IgD-negative memory B cell (primary cell): Measurements from ENCODE around the gene TTLL11. TPM values are rescaled to one million over a fixed set of nuclear protein-coding genes. Genes with fewer than 3 reads are reported as not detected.
"Not testable (repeated sequence)": the region's sequence is repeated elsewhere in the genome, so short reads cannot be mapped to it uniquely, and the experiment has no call there.

Source experiments
- H3K27ac Mint-ChIP-seq, 3 donors: one replicate each; pipeline ENCODE4 v1.8.0; 2020 to 2022; ENCODE audit warnings: mild to moderate bottlenecking in 3 of 3, mixed read lengths in 3 of 3, moderate library complexity in 1 of 3
- H3K27me3 Mint-ChIP-seq: one replicate; pipeline ENCODE4 v1.8.0; 2021; ENCODE audit warnings: mixed read lengths
- H3K36me3 Mint-ChIP-seq: one replicate; pipeline ENCODE4 v1.8.0; 2020; ENCODE audit warnings: mild to moderate bottlenecking, mixed read lengths
- H3K4me1 Mint-ChIP-seq, 3 donors: one replicate each; pipeline ENCODE4 v1.8.0; 2020 to 2022; ENCODE audit warnings: mixed read lengths in 3 of 3, mild to moderate bottlenecking in 1 of 3
- H3K4me3 Mint-ChIP-seq, 4 donors: one replicate each; pipeline ENCODE4 v1.8.0; 2020 to 2022; ENCODE audit warnings: mild to moderate bottlenecking in 4 of 4, mixed read lengths in 4 of 4, moderate library complexity in 3 of 4
- H3K9me3 Mint-ChIP-seq, 3 donors: one replicate each; pipeline ENCODE4 v1.8.0; 2020 to 2021; ENCODE audit warnings: mixed read lengths in 3 of 3, mild to moderate bottlenecking in 1 of 3
- polyA plus RNA-seq: library from polyadenylated mRNA; unstranded; fragments of 300-500 nt; fragmentation: Illumina TruSeq; gene quantifications from one replicate; pipeline ENCODE4 v1.2.3, GENCODE V29; 2021

The TTLL11 gene
- polyA plus RNA-seq, 1 donor from 2014 or later: 6.0 TPM

- Mint-ChIP-seq H3K9me3 (peaks cover 5 to 11% (median 5%) of the 10 kb centered on the region in 3 donors), H3K4me1 (peaks cover 0 to 3% (median 2%) of the 10 kb centered on the region in 3 donors)
These were observed 196.6 kb downstream of the TTLL11 start for GRCh38 chr9:121896545-121896943.

GRCh38 chr9:121895818-121896544 is 197.1 kb downstream of the TTLL11 start:
- H3K4me1 Mint-ChIP-seq: peaks cover 0 to 3% (median 2%) of the 10 kb centered on the region in 3 donors
- H3K9me3 Mint-ChIP-seq: peaks cover 5 to 11% (median 5%) of the 10 kb centered on the region in 3 donors
- no peak overlapping the region for H3K27ac Mint-ChIP-seq
- no peak overlapping the region for H3K4me3 Mint-ChIP-seq
- H3K36me3 Mint-ChIP-seq: no peaks in the 10 kb centered on the region
- H3K27me3 Mint-ChIP-seq: no peaks in the 10 kb centered on the region

More at GRCh38 chr9:121896545-121896943, 196.6 kb downstream of the TTLL11 start:
- Mint-ChIP-seq H3K36me3 (no peaks in the 10 kb centered on the region), H3K27me3 (no peaks in the 10 kb centered on the region), H3K27ac (no peak overlapping the region), H3K4me3 (no peak overlapping the region)

- Mint-ChIP-seq H3K4me1 (peaks cover 0 to 3% (median 2%) of the 10 kb centered on the region in 3 donors), H3K27me3 (peaks cover 4% of the 10 kb centered on the region), H3K36me3 (no peaks in the 10 kb centered on the region), H3K4me3 (no peak overlapping the region), H3K27ac (no peak overlapping the region), H3K9me3 (peaks cover 3 to 8% (median 5%) of the 10 kb centered on the region in 3 donors)
These were observed 197.8 kb downstream of the TTLL11 start for GRCh38 chr9:121895358-121895757.

- not testable (repeated sequence) for H3K36me3 Mint-ChIP-seq, H3K9me3 Mint-ChIP-seq, H3K4me3 Mint-ChIP-seq, H3K27ac Mint-ChIP-seq, H3K27me3 Mint-ChIP-seq, H3K4me1 Mint-ChIP-seq
These were observed 198.7 kb downstream of the TTLL11 start for GRCh38 chr9:121894380-121894779.

GRCh38 chr9:121893786-121894185 is 199.3 kb downstream of the TTLL11 start:
- peaks cover 0 to 2% (median 0%) of the 10 kb centered on the region in 3 donors for H3K9me3 Mint-ChIP-seq
- H3K36me3 Mint-ChIP-seq: peaks cover 3% of the 10 kb centered on the region
- peaks cover 0 to 2% (median 0%) of the 10 kb centered on the region in 3 donors for H3K4me1 Mint-ChIP-seq
- peaks cover 5% of the 10 kb centered on the region for H3K27me3 Mint-ChIP-seq
- no peak overlapping the region for H3K27ac Mint-ChIP-seq
- no peak overlapping the region for H3K4me3 Mint-ChIP-seq

GRCh38 chr9:121892706-121893105 is 200.4 kb downstream of the TTLL11 start:
- H3K27ac Mint-ChIP-seq: no peak overlapping the region
- H3K9me3 Mint-ChIP-seq: peaks cover 0 to 2% (median 0%) of the 10 kb centered on the region in 3 donors
- peaks cover 3% of the 10 kb centered on the region for H3K36me3 Mint-ChIP-seq
- H3K4me3 Mint-ChIP-seq: no peak overlapping the region
- H3K4me1 Mint-ChIP-seq: peaks cover 0 to 1% (median 0%) of the 10 kb centered on the region in 3 donors
- H3K27me3 Mint-ChIP-seq: peaks cover 5% of the 10 kb centered on the region

- no peak overlapping the region for H3K4me3 Mint-ChIP-seq
- H3K36me3 Mint-ChIP-seq: peaks cover 3% of the 10 kb centered on the region
- peaks cover 0 to 2% (median 0%) of the 10 kb centered on the region in 3 donors for H3K9me3 Mint-ChIP-seq
- peaks cover 5% of the 10 kb centered on the region for H3K27me3 Mint-ChIP-seq
- H3K27ac Mint-ChIP-seq: no peak overlapping the region
- H3K4me1 Mint-ChIP-seq: no peaks in the 10 kb centered on the region
These were observed 202.4 kb downstream of the TTLL11 start for GRCh38 chr9:121890746-121891145.

- Mint-ChIP-seq H3K27me3 (peaks cover 5% of the 10 kb centered on the region), H3K4me3 (no peak overlapping the region), H3K36me3 (peaks cover 3% of the 10 kb centered on the region), H3K9me3 (peaks cover 0 to 2% (median 0%) of the 10 kb centered on the region in 3 donors), H3K27ac (no peak overlapping the region), H3K4me1 (peaks cover 0 to 3% (median 2%) of the 10 kb centered on the region in 3 donors)
These were observed 203.0 kb downstream of the TTLL11 start for GRCh38 chr9:121889990-121890563.

- Mint-ChIP-seq H3K4me1 (peaks cover 0 to 8% (median 3%) of the 10 kb centered on the region in 3 donors), H3K27ac (no peak overlapping the region), H3K9me3 (no peaks in the 10 kb centered on the region), H3K36me3 (peaks cover 3% of the 10 kb centered on the region), H3K4me3 (no peak overlapping the region), H3K27me3 (peaks cover 5% of the 10 kb centered on the region)
These were observed 204.7 kb downstream of the TTLL11 start for GRCh38 chr9:121888438-121888775.

- H3K36me3 Mint-ChIP-seq: peaks cover 3% of the 10 kb centered on the region
- H3K27me3 Mint-ChIP-seq: peaks cover 5% of the 10 kb centered on the region
- H3K27ac Mint-ChIP-seq: no peak overlapping the region
- H3K4me1 Mint-ChIP-seq: peaks cover 0 to 8% (median 3%) of the 10 kb centered on the region in 3 donors
- H3K9me3 Mint-ChIP-seq: no peaks in the 10 kb centered on the region
- H3K4me3 Mint-ChIP-seq: no peak overlapping the region
These were observed 205.3 kb downstream of the TTLL11 start for GRCh38 chr9:121887553-121888437.

GRCh38 chr9:121886759-121887485 is 206.2 kb downstream of the TTLL11 start:
- Mint-ChIP-seq H3K4me1 (peaks cover 0 to 8% (median 3%) of the 10 kb centered on the region in 3 donors), H3K27ac (no peak overlapping the region), H3K36me3 (peaks cover 3% of the 10 kb centered on the region), H3K4me3 (no peak overlapping the region), H3K27me3 (peaks cover 5% of the 10 kb centered on the region), H3K9me3 (peaks cover 0 to 1% (median 0%) of the 10 kb centered on the region in 3 donors)

GRCh38 chr9:121885345-121885901 is 207.7 kb downstream of the TTLL11 start:
- no peak overlapping the region for H3K4me3 Mint-ChIP-seq
- peaks cover 3% of the 10 kb centered on the region for H3K36me3 Mint-ChIP-seq
- H3K4me1 Mint-ChIP-seq: peaks cover 0 to 8% (median 3%) of the 10 kb centered on the region in 3 donors
- H3K9me3 Mint-ChIP-seq: peaks cover 0 to 1% (median 0%) of the 10 kb centered on the region in 3 donors
- H3K27me3 Mint-ChIP-seq: peaks cover 2% of the 10 kb centered on the region
- no peak overlapping the region for H3K27ac Mint-ChIP-seq

GRCh38 chr9:121884057-121884541 is 209.0 kb downstream of the TTLL11 start:
- no peak overlapping the region for H3K27ac Mint-ChIP-seq
- peaks cover 0 to 8% (median 3%) of the 10 kb centered on the region in 3 donors for H3K4me1 Mint-ChIP-seq
- H3K27me3 Mint-ChIP-seq: no peaks in the 10 kb centered on the region
- peaks cover 0 to 1% (median 0%) of the 10 kb centered on the region in 3 donors for H3K9me3 Mint-ChIP-seq
- peaks cover 3% of the 10 kb centered on the region for H3K36me3 Mint-ChIP-seq
- H3K4me3 Mint-ChIP-seq: no peak overlapping the region
